ENCODE data around the gene ME3.

GRCh38 chr11:86476109-86476861 is 196.1 kb downstream of the ME3 start:
- TF ChIP-seq, protein P1, sequence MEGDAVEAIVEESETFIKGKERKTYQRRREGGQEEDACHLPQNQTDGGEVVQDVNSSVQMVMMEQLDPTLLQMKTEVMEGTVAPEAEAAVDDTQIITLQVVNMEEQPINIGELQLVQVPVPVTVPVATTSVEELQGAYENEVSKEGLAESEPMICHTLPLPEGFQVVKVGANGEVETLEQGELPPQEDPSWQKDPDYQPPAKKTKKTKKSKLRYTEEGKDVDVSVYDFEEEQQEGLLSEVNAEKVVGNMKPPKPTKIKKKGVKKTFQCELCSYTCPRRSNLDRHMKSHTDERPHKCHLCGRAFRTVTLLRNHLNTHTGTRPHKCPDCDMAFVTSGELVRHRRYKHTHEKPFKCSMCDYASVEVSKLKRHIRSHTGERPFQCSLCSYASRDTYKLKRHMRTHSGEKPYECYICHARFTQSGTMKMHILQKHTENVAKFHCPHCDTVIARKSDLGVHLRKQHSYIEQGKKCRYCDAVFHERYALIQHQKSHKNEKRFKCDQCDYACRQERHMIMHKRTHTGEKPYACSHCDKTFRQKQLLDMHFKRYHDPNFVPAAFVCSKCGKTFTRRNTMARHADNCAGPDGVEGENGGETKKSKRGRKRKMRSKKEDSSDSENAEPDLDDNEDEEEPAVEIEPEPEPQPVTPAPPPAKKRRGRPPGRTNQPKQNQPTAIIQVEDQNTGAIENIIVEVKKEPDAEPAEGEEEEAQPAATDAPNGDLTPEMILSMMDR (IDR thresholded peaks at IDR 0.05), result no peak
- no peak for TF ChIP-seq POLR2A (IDR thresholded peaks at IDR 0.05)

Measured in right lobe of liver (tissue), 4 donors.